AG08396 (cell line): ENCODE data around the gene PPA1.
"Not testable (repeated sequence)": the region's sequence is repeated elsewhere in the genome, so short reads cannot be mapped to it uniquely, and the experiment has no call there.

Experiments used
- DNase-seq: peaks from one replicate; pipeline ENCODE4 v3.0.0; 2012; ENCODE audit warnings: low spot score, mixed read lengths

The PPA1 gene

DNA sequence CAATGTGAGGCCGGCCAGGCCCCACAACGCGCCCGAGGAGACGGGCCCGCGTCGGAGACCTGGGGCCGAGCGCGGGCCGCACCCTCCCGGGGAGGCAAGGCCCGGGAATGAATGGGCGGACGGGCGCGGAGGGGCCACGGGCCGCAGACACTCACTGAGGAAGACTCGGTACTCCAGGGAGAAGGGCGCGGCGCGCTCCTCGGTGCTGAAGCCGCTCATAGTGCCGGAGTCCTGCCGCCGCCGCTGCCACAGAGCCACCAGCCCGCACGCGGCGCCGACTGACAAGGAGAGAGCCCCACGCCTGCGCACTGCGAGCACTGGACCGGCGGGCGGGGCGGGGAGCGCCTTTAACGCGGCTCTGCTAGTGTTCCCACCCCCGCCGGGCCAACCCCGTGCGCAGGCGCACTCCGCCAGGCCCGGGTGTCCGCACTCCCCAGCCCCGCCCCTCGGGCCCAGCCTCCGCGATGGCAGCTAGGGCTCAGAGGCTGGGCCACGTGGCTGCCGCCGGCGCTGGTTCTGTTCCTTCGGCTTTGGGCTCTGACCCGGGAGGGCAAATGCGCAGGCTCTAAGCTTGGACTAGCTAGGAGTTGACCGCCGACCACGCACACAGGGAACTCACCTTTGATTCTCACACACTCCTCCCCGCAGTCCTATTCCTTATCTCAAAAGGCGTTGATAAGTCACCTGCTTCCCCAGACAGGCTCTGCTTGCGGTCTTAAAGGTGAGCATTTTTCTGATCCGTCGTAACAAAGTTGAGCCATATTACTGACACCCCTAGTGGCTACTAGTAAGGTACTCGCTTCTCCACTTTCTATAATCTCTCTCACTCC is at the start of gene PPA1:
TSS of gene PPA1 (minus strand) at position 321 of the 830 bp plus-strand sequence. CDS start at position 219, 102 bp downstream.
- peak; percentile 100 for DNase-seq

DNA sequence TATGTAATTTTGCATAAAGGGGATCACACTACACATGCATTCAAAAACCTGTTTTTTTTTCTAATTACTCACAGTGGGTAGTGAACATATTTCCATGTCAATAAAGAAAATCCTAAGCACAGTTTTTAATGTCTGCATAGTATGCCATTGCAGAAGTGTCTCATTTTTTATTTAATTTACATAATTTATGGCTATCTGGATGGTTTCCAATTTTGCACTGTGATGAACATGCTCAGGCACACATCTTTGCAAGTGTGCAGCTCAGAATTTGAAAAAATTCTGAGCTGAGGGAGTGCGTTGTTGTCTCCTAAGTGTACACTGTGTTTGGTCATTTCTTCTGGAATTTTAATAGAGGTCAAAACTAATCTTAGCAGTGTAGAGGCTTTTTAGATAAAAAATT is 48.4 kb upstream of the PPA1 start:
- no peak for DNase-seq

DNA sequence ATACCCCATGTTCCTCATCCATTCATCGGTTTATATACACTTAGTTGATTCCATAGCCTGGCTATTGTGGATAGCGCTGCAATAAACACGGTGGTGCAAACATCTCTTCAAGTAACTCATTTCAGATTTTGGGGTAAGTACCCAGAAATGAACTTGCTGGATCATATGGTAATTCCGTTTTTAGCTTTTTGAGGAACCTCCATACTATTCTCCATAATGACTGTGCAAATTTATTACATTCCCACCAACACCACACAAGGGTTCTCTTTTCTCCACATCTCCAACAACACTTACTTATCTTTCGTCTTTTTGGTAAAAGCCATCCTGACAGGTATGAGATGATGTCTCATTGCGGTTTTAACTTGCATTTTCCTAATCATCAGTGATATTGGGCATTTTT is 46.9 kb upstream of the PPA1 start:
- no peak for DNase-seq

DNA sequence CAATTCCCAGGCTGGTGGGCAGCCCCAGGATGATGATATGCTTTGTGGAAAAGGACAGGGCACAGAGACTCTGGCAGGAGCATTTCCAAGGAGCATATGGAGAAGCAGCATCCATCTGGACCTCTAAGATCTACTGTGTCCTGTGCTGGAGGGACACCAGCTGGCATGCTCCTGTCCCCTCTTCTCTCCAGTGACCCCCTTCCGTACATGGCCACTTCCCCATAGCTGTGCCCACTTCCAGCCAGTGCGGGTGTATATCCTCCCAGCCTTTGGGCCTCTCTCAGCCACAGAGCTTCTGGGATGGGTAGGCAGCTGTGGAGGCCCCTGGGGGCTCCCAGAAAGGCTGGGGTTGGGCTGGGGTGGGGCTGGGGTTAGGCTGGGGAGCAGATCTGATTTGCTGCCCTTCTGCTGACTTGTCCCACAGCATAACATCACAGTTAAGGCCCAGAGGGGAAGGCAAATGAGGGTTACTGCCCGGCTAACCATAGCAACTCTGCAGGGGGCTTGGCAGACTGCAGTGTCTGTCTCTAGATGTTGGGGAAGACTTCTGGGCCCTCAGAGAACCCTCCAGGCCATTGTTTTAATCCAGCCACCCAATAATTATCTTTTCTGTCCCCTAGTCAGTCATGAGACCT is 44.3 kb upstream of the PPA1 start:
- no peak for DNase-seq

DNA sequence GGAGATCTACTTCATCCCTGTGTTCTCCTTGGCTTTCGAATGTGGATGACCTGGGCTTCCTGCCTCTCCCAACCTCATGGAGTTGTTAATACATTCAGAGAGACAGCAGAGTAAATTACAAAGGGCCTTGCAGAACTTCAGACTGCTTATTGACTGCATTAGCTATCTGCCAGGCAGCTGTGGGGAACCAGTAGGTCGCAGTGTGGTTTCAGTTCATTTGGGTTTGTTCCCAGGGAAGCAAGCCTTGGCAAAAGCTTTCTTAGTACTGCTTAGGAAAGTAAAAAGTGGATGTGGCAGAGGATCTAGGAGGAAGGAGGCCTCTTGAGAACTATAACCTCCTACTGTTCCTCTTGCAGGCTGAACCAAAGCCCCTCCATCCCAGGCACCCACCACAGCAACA is 41.4 kb upstream of the PPA1 start:
- peak; percentile 65 for DNase-seq

DNA sequence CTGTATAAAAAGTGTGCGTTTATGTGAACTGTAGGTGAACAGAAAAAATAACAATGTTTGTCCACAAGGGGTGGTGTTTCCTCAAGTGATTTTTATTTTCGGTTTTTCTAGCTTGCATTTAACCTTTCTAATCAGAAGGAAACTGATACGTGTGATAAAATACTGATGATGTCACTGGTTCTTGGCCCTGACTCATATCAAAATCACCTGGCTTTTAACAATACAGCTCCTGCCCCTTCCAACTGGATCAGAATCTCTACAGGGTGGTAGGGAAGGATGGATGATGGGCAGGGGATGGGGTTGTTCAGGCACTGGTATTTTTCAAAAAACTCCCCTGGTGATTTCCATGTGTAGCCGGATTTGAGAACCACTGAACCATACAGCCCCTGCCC is 39.7 kb upstream of the PPA1 start:
- DNase-seq = no peak

DNA sequence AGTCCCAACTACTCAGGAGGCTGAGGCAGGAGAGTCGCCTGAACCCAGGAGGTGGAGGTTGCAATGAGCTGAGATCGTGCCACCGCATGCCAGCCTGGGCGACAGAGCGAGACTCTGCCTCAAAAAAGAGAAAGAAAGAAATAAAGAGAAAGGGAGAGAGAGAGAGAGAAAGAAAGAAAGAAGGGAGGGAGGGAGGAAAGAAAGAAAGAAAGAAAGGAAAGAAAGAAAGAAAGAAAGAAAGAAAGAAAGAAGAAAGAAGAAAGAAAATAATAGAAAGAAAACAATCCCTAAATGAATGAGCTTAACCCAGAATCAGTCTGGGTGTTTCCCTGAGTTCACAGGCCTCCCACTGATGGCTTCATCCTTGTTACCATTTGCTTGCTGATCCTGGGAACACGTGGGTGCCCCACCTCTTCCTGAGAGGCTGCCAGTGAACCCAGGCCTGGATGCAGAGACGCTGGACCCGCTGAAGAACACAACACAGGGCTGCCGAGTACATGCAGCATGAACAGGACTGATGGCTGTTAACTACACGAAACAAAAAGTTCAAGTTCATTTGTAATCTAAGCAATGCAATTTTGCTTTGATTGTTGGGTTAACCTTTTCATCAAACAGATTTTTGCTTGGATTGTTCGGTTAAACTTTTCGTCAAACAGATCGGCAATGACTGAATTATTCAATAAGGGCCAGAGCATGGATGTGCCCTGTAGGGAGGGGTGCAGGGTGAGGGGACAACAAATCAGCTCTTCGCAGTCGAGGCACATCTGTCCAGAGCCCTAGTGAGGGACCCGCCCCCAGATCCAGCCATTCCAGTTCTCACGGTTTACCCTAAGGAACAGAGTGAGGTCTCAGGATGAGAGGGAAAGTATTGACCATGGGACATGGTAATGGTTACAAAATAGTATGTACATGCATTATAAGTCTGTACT is 39.0 kb upstream of the PPA1 start:
- DNase-seq = no peak

DNA sequence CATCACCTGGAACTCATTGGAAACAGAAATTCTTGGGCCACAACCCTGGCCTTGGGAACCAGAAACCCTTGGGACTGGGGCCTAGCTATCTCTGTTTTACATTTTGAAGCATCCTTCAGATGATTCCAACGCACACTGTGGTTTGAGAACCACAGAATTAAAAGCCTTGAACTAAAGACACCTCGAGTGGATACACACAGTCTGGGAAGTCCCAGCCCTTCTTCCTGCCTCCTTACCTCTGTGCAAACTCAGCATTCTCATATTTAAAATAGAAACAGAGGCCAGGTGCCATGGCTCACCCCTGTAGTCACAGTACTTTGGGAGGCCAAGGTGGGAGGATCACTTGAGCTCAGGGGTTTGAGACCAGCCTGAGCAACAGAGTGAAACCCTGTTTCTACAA is 37.7 kb upstream of the PPA1 start:
- DNase-seq = no peak

DNA sequence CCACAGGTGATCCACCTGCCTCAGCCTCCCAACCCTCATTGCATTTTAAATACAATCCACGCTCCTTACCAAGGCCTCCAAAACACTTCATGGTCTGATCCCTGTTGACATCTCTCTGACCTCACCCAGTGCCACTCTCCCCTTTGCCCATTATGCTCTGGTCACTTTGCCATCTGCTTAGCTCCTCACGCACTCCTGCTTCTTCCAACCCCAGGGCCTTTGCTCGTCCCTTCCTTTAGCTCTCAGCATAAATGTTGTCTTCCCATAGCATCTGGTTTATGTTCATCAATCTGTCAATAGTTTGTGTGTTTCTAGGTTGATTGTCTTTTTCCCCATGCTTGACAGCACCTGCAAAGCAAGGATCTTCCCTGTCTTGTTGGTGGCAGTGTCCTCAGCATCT is 36.5 kb upstream of the PPA1 start:
- DNase-seq = no peak

DNA sequence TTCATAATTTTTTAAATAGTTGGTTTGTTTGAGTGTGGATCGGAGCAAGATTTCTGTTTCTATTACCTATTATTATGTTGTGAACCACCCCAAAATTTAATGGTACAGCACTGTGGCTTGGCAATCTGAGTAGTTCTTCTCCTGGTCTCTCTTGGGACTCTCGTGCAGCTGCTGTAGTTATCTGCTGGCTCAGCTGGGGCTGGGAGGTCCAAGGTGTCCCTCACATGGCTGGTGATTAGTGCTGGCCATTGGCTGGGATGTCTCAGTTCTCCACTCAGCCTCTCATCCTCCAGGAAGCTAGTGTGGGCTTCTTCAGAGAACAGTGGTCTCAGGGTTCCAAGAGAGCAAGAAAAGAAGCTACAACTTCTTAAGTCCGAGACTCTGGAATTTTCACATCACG is 35.1 kb upstream of the PPA1 start:
- DNase-seq = no peak

DNA sequence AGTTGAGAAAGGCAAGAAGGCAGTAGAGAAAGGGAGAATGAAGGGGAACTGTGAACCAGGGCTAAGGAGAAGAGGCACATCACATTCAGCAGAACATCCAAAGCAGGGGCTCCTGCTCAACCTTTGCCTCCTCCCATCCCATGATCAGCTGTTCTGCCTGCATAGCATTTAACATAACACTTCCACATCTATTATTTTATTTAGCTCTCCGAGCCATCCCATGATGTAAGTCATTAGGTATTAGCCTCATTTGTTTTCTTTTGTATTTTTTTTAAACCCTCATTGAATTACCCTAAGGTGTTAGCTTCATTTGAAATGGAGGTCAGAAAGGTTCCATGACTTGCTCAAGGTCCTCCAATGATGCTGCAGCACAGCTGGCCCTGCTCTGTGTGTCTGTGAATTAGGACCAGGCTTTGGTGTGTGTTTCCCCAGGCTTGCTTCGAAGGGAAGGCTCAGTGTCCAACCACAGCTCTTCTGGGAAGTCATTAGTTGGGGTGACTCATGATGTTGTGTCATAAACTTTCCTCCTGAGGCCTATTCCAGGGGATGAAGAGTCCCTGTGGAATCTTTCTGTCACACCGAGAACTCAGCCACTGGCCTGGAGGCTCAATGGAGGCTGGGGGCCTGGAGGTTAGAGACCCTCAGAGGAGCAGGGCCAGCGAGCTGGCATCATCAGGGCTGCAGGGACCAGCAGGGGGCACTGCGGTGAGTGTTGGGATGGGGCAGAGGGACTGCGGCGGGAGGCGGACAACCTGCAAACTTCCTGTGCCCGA is 34.1 kb upstream of the PPA1 start:
- peak; percentile 92 for DNase-seq

DNA sequence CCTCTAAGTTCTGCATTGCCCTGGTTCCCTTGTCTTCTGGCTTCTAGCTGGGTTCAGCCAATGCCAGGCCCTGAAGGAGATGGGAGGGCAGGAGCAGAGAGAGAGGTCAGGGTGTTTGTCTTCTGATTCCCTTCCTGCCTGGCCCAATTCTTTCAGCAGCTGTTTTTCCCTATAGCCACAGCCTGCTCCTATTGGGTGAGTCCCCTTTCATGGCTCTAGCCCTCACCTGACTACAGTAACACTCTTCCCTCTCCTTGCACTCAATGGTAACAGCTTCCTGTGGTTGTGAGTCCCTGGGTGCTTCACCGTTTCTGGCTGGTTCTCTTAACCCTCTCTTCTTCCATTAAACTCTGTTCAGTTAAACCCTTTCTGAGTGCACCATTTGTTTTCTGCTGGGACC is 33.5 kb upstream of the PPA1 start:
- DNase-seq = no peak

DNA sequence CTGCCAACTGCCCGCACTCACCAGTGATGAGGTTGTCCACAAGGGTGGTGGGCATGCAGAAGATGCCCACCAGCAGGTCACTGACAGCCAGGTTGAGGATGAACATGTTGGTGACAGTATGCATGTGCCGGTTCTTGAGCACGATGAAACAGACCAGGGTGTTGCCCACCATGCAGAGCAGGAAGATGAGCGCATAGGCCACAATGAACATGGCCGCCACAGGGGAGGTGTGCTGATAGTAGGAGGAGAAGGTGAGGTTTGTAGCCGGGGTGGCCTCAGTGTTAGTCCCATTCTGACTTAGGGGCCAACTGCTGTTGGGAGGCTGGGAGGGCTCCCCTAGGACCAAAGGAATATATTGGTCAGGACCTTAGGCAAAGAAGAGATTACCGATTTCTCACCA is 32.8 kb upstream of the PPA1 start:
- DNase-seq = no peak

DNA sequence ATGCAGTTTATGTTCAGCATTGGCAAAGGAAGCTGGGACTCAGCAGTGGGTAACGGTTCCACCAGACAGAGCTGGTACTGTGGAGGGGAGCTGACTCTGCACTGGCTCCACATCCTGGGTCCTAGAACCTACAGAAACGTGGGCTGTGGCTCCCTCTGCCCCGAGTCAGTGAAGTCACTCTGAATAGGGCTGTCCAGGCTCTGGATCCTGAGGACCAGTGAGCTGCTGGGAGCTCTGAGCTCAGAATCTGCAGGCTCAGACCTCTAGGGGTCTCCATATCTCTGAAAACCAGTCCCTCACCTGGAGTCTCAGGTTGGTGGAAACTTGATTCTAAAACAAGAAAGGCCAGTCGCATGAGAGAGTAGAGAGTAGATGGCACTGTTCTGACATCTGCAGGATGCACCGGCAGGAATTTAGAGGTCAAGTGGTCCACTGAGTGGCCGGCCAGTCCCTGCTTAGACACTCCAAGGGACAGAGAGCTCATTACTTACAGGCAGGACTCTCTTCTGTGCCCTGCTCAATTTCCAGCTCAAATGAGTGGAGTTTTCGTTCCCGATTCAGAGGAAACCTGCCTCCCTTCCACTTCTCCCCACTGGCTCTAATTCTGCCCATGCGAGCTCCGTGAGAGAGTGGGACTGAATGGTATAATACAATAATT is 31.9 kb upstream of the PPA1 start:
- no peak for DNase-seq

DNA sequence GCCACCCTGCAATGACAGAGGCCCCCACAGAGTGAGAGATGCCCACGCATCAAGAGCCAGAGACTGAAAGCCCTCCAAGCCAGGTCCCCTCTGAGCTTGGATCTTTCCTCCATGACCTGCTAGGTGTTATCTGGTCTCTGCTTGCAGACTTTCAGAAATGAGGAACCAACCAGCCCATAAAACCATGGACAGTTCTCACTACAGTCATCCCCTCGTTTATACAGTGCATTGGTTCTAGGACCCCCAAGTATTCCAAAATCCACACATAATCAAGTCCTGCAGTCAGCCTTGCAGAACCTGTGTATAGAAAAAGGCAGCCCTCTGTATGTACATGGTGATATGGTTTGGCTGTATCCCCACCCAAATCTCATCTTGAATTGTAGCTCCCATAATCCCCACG is 27.5 kb upstream of the PPA1 start:
- no peak for DNase-seq

DNA sequence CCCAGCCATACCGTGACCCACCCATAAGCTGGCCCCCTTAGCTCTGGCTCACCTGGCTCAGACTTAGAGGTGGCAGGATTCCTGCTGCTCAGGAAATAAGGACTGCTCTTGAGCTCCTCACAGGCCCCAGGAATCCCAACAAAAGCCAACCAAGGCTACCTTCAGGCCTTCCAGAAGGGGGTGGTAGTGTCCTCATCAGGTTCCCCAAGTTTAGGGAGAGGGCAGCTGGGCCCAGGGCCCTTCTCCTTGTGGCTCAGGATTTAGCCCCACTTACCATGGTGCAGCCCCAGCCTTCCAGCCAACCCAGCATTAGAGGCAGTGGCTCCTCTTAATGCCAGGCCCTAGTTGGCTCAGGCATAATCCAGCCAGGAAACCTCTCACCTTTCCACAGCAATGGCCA is 27.0 kb upstream of the PPA1 start:
- no peak for DNase-seq

DNA sequence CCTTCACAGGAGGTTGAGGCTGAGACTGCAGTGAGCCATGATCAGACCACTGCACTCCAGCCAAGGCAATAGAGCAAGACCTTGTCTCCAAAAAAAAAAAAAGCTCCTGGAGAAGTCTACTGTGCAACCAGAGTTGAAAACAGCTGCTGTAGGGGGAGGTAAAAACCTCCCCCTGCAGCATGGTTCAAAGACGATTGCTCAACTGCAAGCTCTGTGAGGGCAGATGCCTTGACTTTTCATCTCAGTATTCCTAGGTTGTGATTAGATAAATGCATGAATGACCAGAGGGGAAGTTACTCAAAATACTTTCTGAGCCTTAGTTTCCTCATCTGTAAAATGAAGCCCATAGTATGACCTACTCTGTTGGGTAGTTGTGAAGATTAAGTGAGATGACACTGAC is 25.0 kb upstream of the PPA1 start:
- DNase-seq = no peak

DNA sequence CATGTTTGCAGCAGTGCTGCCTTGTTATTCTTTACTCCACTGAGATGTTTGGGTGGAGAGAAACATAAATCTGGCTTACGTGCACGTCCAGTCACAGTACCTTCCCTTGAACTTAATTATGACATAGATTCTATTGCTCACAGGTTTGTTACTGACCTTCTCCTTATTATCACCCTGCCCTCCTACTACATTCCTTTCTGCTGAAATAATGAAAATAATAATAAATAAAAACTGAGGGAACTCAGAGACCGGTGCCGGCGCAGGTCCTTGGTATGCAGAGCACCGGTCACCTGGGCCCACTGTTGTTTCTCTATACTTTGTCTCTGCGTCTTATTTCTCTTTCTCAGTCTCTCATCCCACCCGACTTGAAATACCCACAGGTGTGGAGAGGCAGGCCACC is 24.6 kb upstream of the PPA1 start:
- DNase-seq = not testable (repeated sequence)

DNA sequence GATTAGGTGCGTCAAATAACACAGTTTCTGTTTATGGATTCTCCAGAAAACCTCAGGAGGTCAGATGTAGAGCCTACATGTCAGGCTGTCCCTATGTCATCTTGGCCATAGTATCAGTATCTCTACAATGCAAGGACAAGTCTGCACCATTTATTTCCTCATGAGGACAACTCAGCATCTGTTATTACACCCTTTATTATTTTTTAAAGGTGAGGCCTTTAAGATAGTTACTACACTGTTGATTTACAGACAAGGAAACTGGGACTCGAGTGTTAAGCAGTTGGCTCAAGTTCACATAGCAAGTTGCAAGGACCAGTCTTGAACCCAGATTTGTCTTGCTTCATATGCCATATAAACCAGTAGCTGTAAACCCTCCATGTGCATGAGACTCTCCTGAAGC is 23.2 kb upstream of the PPA1 start:
- DNase-seq = no peak

DNA sequence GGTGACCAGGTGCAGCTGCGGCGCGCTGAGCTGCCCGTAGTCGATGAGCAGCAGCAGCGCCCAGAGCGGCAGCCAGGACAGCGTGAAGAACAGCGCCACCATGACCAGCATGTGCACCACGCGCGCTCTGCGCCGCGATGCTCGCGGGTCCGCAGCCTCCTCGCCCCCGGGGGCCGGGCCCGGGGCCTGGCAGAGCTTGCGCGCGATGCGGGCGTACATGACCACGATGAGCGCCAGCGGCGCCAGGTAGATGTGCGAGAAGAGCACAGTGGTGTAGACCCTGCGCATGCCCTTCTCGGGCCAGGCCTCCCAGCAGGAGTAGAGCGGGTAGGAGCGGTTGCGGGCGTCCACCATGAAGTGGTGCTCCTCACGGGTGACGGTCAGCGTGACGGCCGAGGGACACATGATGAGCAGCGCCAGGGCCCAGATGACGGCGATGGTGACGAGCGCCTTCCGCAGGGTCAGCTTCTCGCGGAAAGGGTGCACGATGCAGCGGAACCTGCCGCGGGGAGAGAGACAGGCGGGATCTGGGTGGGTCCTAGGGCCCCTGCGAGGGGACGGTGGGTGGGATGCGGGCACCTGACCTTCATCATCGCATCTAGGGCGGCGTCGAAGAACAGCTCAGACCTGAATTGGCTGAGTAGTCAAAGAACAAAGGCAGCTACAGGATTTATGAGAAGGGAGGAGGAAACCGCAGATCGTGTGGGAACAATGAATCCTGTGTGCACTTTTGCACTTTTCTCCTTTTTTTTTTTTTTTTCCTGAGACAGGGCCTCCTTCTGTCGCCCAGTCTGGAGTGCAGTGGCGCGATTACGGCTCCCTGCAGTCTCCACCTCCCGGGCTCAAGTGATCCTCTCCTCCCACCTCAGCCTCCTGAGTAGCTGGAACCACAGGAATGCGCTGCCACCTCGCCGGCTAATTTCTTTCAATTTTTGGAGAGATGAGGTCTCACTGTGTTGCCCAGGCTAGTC is 22.4 kb upstream of the PPA1 start:
- no peak for DNase-seq
